Measurements from ENCODE around the gene MCTP1. TPM values are rescaled to one million over a fixed set of nuclear protein-coding genes. Genes with fewer than 3 reads are reported as not detected.

Gene MCTP1
- total and polyA plus RNA-seq, 9 of the 15 experiments (the other 6 are each of a cell fraction or from before 2014, with no cell fraction given), result 0.04 to 0.93 (median 0.06) TPM; not detected in 4

DNA sequence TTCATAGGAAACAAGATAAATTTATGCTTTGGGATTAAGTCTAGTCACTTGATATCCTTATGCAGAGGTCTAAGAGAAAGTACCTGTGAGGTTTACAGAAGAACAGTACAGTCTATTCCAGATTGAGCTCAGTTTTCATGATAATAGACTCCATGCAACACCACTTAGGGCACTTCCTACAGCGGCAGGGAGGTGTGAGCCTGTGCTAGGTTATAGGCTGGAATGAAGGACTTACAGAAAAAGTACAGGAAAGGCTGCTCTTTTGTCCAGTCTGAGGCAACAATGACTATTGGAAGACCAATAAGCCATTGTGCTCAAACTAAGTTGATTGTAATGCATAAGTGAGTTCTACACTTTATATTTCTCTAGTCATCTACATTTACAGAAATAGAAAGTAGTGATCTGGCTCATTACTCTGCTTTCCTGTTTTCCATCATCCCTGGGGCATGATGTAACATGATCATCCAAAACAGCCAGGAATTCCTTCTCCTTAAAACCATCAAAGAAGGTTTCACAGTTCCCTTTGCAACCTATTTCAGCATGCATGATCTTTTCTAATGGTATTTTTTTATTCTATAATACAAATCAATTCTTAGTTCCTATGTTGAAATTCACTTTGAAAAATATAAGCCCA, 343.7 kb downstream of the MCTP1 start:
- DNase-seq (ENCODE audit: extremely low read depth in 1 of 4, low spot score in 3 of 4) (no peak), FAIRE-seq (no peak), ATAC-seq (no peak)
- Histone ChIP-seq H3K9me3 (replicated peaks; ENCODE audit: control insufficient read depth, insufficient read depth, low read depth, low read length) (no peaks in the 10 kb centered on the region), H3K4me1 (replicated peaks in 1 of 2; ENCODE audit: control insufficient read depth in 2 of 2, insufficient read depth in 2 of 2, low read length in 2 of 2) (no peaks in the 10 kb centered on the region), H3K27ac (ENCODE audit: extremely low read depth, low read depth, low read length) (no peak overlapping the region), H3K79me2 (ENCODE audit: control insufficient read depth, insufficient read depth, low read length) (no peaks in the 10 kb centered on the region), H2AFZ (ENCODE audit: low read depth, low read length) (no peak overlapping the region), H3K36me3 (ENCODE audit: control insufficient read depth, insufficient read depth, low read length) (no peaks in the 10 kb centered on the region), H3K9ac (ENCODE audit: insufficient read depth in 1 of 2, low read depth in 2 of 2, low read length in 2 of 2) (no peak overlapping the region), H3K27me3 (ENCODE audit: control insufficient read depth in 2 of 2, insufficient read depth in 2 of 2, low read length in 2 of 2) (no peaks in the 10 kb centered on the region), H4K20me1 (replicated peaks; ENCODE audit: control insufficient read depth, insufficient read depth, low read length) (no peaks in the 10 kb centered on the region), H3K9me1 (ENCODE audit: control insufficient read depth, insufficient read depth, low read length) (no peaks in the 10 kb centered on the region), H3K4me2 (ENCODE audit: insufficient read depth, low read length) (no peak overlapping the region), H3K4me3 (no peak overlapping the region)
- in situ Hi-C loops (cut with MboI) (no loop called here), intact Hi-C loops (cut with micrococcal nuclease) (no loop called here)
- BruUV-seq (replicated peaks), result no TSS peak
- CTCF ChIA-PET (ENCODE audit: low intra/inter-chr PET ratio), result no interaction called here
- POLR2A ChIA-PET, result interaction anchor here (0.6 kb wide), 1 partner anchor 163 kb away, joined by 3 read pairs; no protein-coding TSS in a partner anchor
- WGBS (ENCODE audit: insufficient coverage, low coverage, missing lambda C conversion rate), result 0% methylated on average over 1 of the region's 1 CpG
- no peak for TF ChIP-seq ZNF584 (CRISPR knock-in tag; IDR thresholded peaks at IDR 0.05; ENCODE audit: low read depth)
- TF ChIP-seq ZNF512 (tag; IDR thresholded peaks at IDR 0.05), result no peak
- TF ChIP-seq ZNF408 (CRISPR knock-in tag; IDR thresholded peaks at IDR 0.05; ENCODE audit: low read depth), result no peak
- no peak for TF ChIP-seq CBFA2T3 (IDR thresholded peaks at IDR 0.05)
- no peak for TF ChIP-seq ZNF407 (IDR thresholded peaks at IDR 0.05; ENCODE audit: low read depth)
- TF ChIP-seq KLF6 (CRISPR knock-in tag; IDR thresholded peaks at IDR 0.05; ENCODE audit: borderline replicate concordance), result no peak
- no peak for TF ChIP-seq RBM17 (IDR thresholded peaks at IDR 0.05; ENCODE audit: borderline replicate concordance, low read depth, low read length)
- no peak for TF ChIP-seq SRF (CRISPR knock-in tag; IDR thresholded peaks at IDR 0.05)
- TF ChIP-seq MCM2 (IDR thresholded peaks at IDR 0.05; ENCODE audit: low read depth), result no peak
- TF ChIP-seq TEAD1 (CRISPR knock-in tag; IDR thresholded peaks at IDR 0.05), result no peak
- TF ChIP-seq STAT5A (IDR thresholded peaks at IDR 0.05; ENCODE audit: borderline replicate concordance, low read length), result no peak
- TF ChIP-seq, protein P1, sequence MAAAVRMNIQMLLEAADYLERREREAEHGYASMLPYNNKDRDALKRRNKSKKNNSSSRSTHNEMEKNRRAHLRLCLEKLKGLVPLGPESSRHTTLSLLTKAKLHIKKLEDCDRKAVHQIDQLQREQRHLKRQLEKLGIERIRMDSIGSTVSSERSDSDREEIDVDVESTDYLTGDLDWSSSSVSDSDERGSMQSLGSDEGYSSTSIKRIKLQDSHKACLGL (CRISPR knock-in tag; IDR thresholded peaks at IDR 0.05; ENCODE audit: borderline replicate concordance, poor library complexity, severe bottlenecking), result no peak
